Stomach (tissue), 19 donors: Measurements from ENCODE around the gene NR1D1. TPM values are rescaled to one million over a fixed set of nuclear protein-coding genes. Genes with fewer than 3 reads are reported as not detected.
"Not testable (repeated sequence)": the region's sequence is repeated elsewhere in the genome, so short reads cannot be mapped to it uniquely, and the experiment has no call there.

Source experiments
- DNase-seq, 2 donors: peaks; one replicate each; pipeline versions ENCODE4 v3.0.0 to v3.0.0-alpha.2; 2013 to 2019
- H3K27ac ChIP-seq, 5 donors: fragments of 200-600 bp in 4 of 5; sonication (generic) in 4 of 5; one replicate each; pipeline ENCODE4 v1.5.1; 2013 to 2019; ENCODE audit warnings: mild to moderate bottlenecking in 1 of 5, moderate library complexity in 1 of 5
- H3K27me3 ChIP-seq, 3 donors: fragments of 200-600 bp; sonication (generic); one replicate each; pipeline ENCODE4 v1.5.1; 2017 to 2019; ENCODE audit warnings: mixed run types in 1 of 3
- H3K36me3 ChIP-seq, 4 donors: fragments of 200-600 bp; sonication (generic); 1 replicate in 3 of 4; 2 replicates in 1 of 4; pipeline ENCODE4 v1.5.1; 2016 to 2019
- H3K4me1 ChIP-seq, 4 donors: fragments of 200-600 bp; sonication (generic); one replicate each; pipeline ENCODE4 v1.5.1; 2016 to 2019
- H3K4me3 ChIP-seq, 4 donors: fragments of 200-600 bp; sonication (generic) in 3 of 4; one replicate each; pipeline ENCODE4 v1.5.1; 2016 to 2019; ENCODE audit warnings: mild to moderate bottlenecking in 1 of 4
- H3K9me3 ChIP-seq, 4 donors: fragments of 200-600 bp; sonication (generic); one replicate each; pipeline ENCODE4 v1.5.1; 2016 to 2019
- CTCF ChIP-seq, 7 experiments: fragments of 450-650 bp in 4 of 7; fragments of 200-600 bp in 3 of 7; sonication (generic) in 3 of 7; IDR thresholded peaks; one replicate each; pipeline ENCODE4 v1.5.1; 2016 to 2019; ENCODE audit warnings: antibody characterized with exemption in 7 of 7, control low read depth in 2 of 7, mild to moderate bottlenecking in 1 of 7
- EP300 ChIP-seq: sonication (generic); formaldehyde crosslinking; IDR thresholded peaks from one replicate; pipeline ENCODE4 v1.6.1; 2017; ENCODE audit warnings: antibody characterized with exemption
- POLR2A ChIP-seq, 4 donors: fragments of 450-650 bp; IDR thresholded peaks; one replicate each; pipeline ENCODE4 v1.6.1; 2016; ENCODE audit warnings: antibody characterized with exemption in 4 of 4, control low read depth in 2 of 4, mild to moderate bottlenecking in 1 of 4, moderate library complexity in 1 of 4
- POLR2AphosphoS5 ChIP-seq, 3 donors: sonication (generic); formaldehyde crosslinking; IDR thresholded peaks; one replicate each; pipeline ENCODE4 v1.6.1; 2016; ENCODE audit warnings: antibody characterized with exemption in 3 of 3
- WGBS, 5 donors: extraction: QIAGEN DNeasy Blood & Tissue Kit in 3 of 5; methylation state at CpG; one replicate each; pipeline versions ENCODE4 v1.1.5 to v1.1.7; 2013 to 2018; 5-methylcytosine and 5-hydroxymethylcytosine counted together
- intact Hi-C: fragments of 100-400 bp; cut with DNase I; formaldehyde crosslinking; loops from one replicate; pipeline ENCODE4 v1.15.1; 2023; ENCODE audit warnings: low total_unique reads
- long read RNA-seq, 10 donors: transcript quantifications; one replicate each; lab custom pipeline, GENCODE V29; 2026
- polyA plus RNA-seq, 3 donors: library from polyadenylated mRNA; stranded (reverse); fragments of 200-250 nt; gene quantifications; one replicate each; pipeline ENCODE4 v1.2.3, GENCODE V29; 2013
- total RNA-seq, 5 donors: library from RNA; depleted of rRNA; stranded (reverse); fragments of >200 nt; gene quantifications; one replicate each; pipeline versions ENCODE4 v1.1.0 to v1.2.3, GENCODE V29; 2014 to 2016
- donor health status: healthy with polysubstance abuse.
- donor health status: Bipolar disorder and iron deficiency.
- donor health status: healthy.

Gene NR1D1
- total RNA-seq: 10 to 100 TPM in 2 of 5 donors, 1 to 10 TPM in 3; 2.8 to 14.9 (median 9.0) TPM
- 10 to 100 TPM in 1 of 3 donors, 1 to 10 TPM in 2; 5.5 to 20.5 (median 9.6) TPM for polyA plus RNA-seq
- long read RNA-seq, donor 1: 0 reads
- long read RNA-seq, donor 2, partial matches to known transcripts: 23 of 37 reads
- long read RNA-seq, donor 2, other reads (novel, unspliced or antisense): 14 of 37 reads
- long read RNA-seq, donor 3, partial matches to known transcripts: 42 of 46 reads
- long read RNA-seq, donor 3, other reads (novel, unspliced or antisense): 0 of 46 reads
- long read RNA-seq, donor 4: 0 reads
- long read RNA-seq, donor 5: 0 reads
- long read RNA-seq, donor 6, partial matches to known transcripts: 0 of 2 reads
- long read RNA-seq, donor 6, other reads (novel, unspliced or antisense): 0 of 2 reads
- long read RNA-seq, donor 7, partial matches to known transcripts: 24 of 29 reads
- long read RNA-seq, donor 7, other reads (novel, unspliced or antisense): 5 of 29 reads
- long read RNA-seq, donor 8: 0 reads
- long read RNA-seq, donor 9, partial matches to known transcripts: 0 of 2 reads
- long read RNA-seq, donor 9, other reads (novel, unspliced or antisense): 0 of 2 reads
- long read RNA-seq, donor 10: 0 reads

- WGBS, 5 donors: 0 to 1% (median 0%) methylated on average over 16 of the region's 16 CpGs
- Histone ChIP-seq H3K36me3 (peaks cover 18 to 21% (median 21%) of the 10 kb centered on the region in 4 donors), H3K4me1 (peaks cover 81 to 90% (median 87%) of the 10 kb centered on the region in 4 donors), H3K27ac (peak within 1 kb of the TSS; percentile 84 to 98 (median 97)), H3K4me3 (peak within 1 kb of the TSS; percentile 64 to 82 (median 70)), H3K9me3 (no peaks in the 10 kb centered on the region), H3K27me3 (no peaks in the 10 kb centered on the region)
- TF ChIP-seq CTCF (IDR thresholded peaks at IDR 0.05): no peak
- peak in 2 of 4 donors; percentile 87 to 93 for TF ChIP-seq POLR2A (IDR thresholded peaks at IDR 0.05)
- peak; percentile 96 to 99 (median 98) for TF ChIP-seq POLR2AphosphoS5 (IDR thresholded peaks at IDR 0.05)
- DNase-seq: no peak
- intact Hi-C loops: no loop called here
Measured at GRCh38 chr17:40100419-40100668, at the start of gene NR1D1. TSS of gene NR1D1 (minus strand) at chr17:40100589. CDS start at chr17:40100094, 495 bp downstream.

- H3K36me3 ChIP-seq: peaks cover 19 to 96% (median 94%) of the 10 kb centered on the region in 4 donors
- TF ChIP-seq POLR2A (IDR thresholded peaks at IDR 0.05) (no peak), EP300 (no peak), POLR2AphosphoS5 (IDR thresholded peaks at IDR 0.05) (no peak), CTCF (IDR thresholded peaks at IDR 0.05) (no peak)
- 81 to 93% (median 85%) methylated on average over 3 of the region's 3 CpGs for WGBS, 5 donors
Measured at GRCh38 chr17:40148527-40148926, 48.1 kb upstream of the NR1D1 start.

GRCh38 chr17:40145476-40145875 is 45.1 kb upstream of the NR1D1 start:
- whole genome bisulfite sequencing, 5 donors: 92 to 96% (median 95%) methylated on average over 3 of the region's 3 CpGs
- no peaks in the 10 kb centered on the region for H3K27me3 ChIP-seq
- H3K36me3 ChIP-seq: peaks cover 34 to 85% (median 82%) of the 10 kb centered on the region in 4 donors
- no peak for DNase-seq
- no peak overlapping the region for H3K27ac ChIP-seq
- intact Hi-C loops: no loop called here
- H3K4me3 ChIP-seq: no peak overlapping the region
- no peaks in the 10 kb centered on the region for H3K9me3 ChIP-seq
- TF ChIP-seq POLR2AphosphoS5 (IDR thresholded peaks at IDR 0.05): no peak
- TF ChIP-seq CTCF (IDR thresholded peaks at IDR 0.05): no peak
- TF ChIP-seq POLR2A (IDR thresholded peaks at IDR 0.05): no peak
- no peak for TF ChIP-seq EP300
- H3K4me1 ChIP-seq: peaks cover 8 to 58% (median 30%) of the 10 kb centered on the region in 4 donors

More at GRCh38 chr17:40148527-40148926, 48.1 kb upstream of the NR1D1 start:
- intact Hi-C loops: no loop called here
- DNase-seq: no peak
- no peak overlapping the region for H3K4me3 ChIP-seq
- peaks cover 0 to 62% (median 25%) of the 10 kb centered on the region in 4 donors for H3K4me1 ChIP-seq
- no peaks in the 10 kb centered on the region for H3K9me3 ChIP-seq
- H3K27me3 ChIP-seq: no peaks in the 10 kb centered on the region
- H3K27ac ChIP-seq: no peak overlapping the region

- peaks cover 20 to 68% (median 38%) of the 10 kb centered on the region in 4 donors for H3K4me1 ChIP-seq
- 83 to 94% (median 93%) methylated on average over 3 of the region's 3 CpGs for WGBS, 5 donors
- DNase-seq, H3K27ac ChIP-seq, H3K27me3 ChIP-seq, H3K4me3 ChIP-seq, H3K9me3 ChIP-seq, intact Hi-C loops: not testable (repeated sequence)
- H3K36me3 ChIP-seq: peaks cover 25 to 62% (median 59%) of the 10 kb centered on the region in 4 donors
Measured at GRCh38 chr17:40143166-40143565, 42.8 kb upstream of the NR1D1 start.
